Mesendoderm (in vitro differentiated cells): ENCODE data around the gene TMEM72.

Experiments
- DNase-seq: peaks from one replicate; pipeline ENCODE4 v3.0.0; 2013
- H2AK5ac ChIP-seq: 2 replicates; pipeline ENCODE4 v1.6.1; 2013; ENCODE audit warnings: low read length, inconsistent platforms
- H2BK120ac ChIP-seq: 2 replicates; pipeline ENCODE4 v1.6.1; 2013; ENCODE audit warnings: low read depth, mild to moderate bottlenecking, low read length, moderate library complexity, mixed read lengths
- H2BK15ac ChIP-seq: replicated peaks from 2 replicates; pipeline ENCODE4 v1.6.1; 2013; ENCODE audit warnings: low read depth, mild to moderate bottlenecking, moderate library complexity
- H2BK5ac ChIP-seq: 2 replicates; pipeline ENCODE4 v1.6.1; 2013; ENCODE audit warnings: low read length, inconsistent platforms
- H3K18ac ChIP-seq: 2 replicates; pipeline ENCODE4 v1.6.1; 2013; ENCODE audit warnings: mild to moderate bottlenecking, low read length, mixed read lengths
- H3K23ac ChIP-seq: one replicate; pipeline ENCODE4 v1.6.1; 2013; ENCODE audit warnings: low read length
- H3K27ac ChIP-seq: 2 replicates; pipeline ENCODE4 v1.5.1; 2013; ENCODE audit warnings: low read depth, mild to moderate bottlenecking, inconsistent platforms, low read length, moderate library complexity
- H3K27me3 ChIP-seq: 2 replicates; pipeline ENCODE4 v1.6.1; 2013; ENCODE audit warnings: low read length, control low read depth, mild to moderate bottlenecking, inconsistent platforms; ENCODE audit not compliant: insufficient read depth, poor library complexity
- H3K36me3 ChIP-seq: 2 replicates; pipeline ENCODE4 v1.6.1; 2013; ENCODE audit warnings: low read length, inconsistent platforms; ENCODE audit not compliant: control insufficient read depth, insufficient read depth
- H3K4ac ChIP-seq: one replicate; pipeline ENCODE4 v1.6.1; 2013; ENCODE audit warnings: low read depth, mild to moderate bottlenecking, low read length, moderate library complexity
- H3K4me1 ChIP-seq: 2 replicates; pipeline ENCODE4 v1.6.1; 2013; ENCODE audit warnings: low read depth, low read length, inconsistent platforms; ENCODE audit not compliant: control insufficient read depth
- H3K4me2 ChIP-seq: 2 replicates; pipeline ENCODE4 v1.6.1; 2013; ENCODE audit warnings: low read length
- H3K4me3 ChIP-seq: 2 replicates; pipeline ENCODE4 v1.5.1; 2013; ENCODE audit warnings: mild to moderate bottlenecking, low read length
- H3K56ac ChIP-seq: one replicate; pipeline ENCODE4 v1.6.1; 2013; ENCODE audit warnings: low read length
- H3K79me1 ChIP-seq: 2 replicates; pipeline ENCODE4 v1.6.1; 2013; ENCODE audit warnings: low read length, inconsistent platforms
- H3K79me2 ChIP-seq: 2 replicates; pipeline ENCODE4 v1.6.1; 2013; ENCODE audit warnings: mild to moderate bottlenecking, low read length; ENCODE audit not compliant: control insufficient read depth, insufficient read depth
- H3K9ac ChIP-seq: 2 replicates; pipeline ENCODE4 v1.6.1; 2013; ENCODE audit warnings: low read length, inconsistent platforms
- H4K5ac ChIP-seq: one replicate; pipeline ENCODE4 v1.6.1; 2013; ENCODE audit warnings: low read length
- H4K8ac ChIP-seq: one replicate; pipeline ENCODE4 v1.6.1; 2013; ENCODE audit warnings: low read depth, mild to moderate bottlenecking, control low read depth, low read length, moderate library complexity
- WGBS: extraction: QIAGEN DNeasy Blood & Tissue Kit; methylation state at CpG from one replicate; pipeline ENCODE4 v1.1.7; 2013; ENCODE audit warnings: low lambda C conversion rate, missing lambda C conversion rate; ENCODE audit not compliant: insufficient coverage; ENCODE audit errors: extremely low coverage; 5-methylcytosine and 5-hydroxymethylcytosine counted together

TMEM72 gene

GRCh38 chr10:44908066-44908749 lies 2.9 kb upstream of the TMEM72 start:
- Histone ChIP-seq H3K27ac (no peak overlapping the region), H4K5ac (no peak overlapping the region), H3K56ac (no peak overlapping the region), H3K4ac (no peak overlapping the region), H3K27me3 (no peaks in the 10 kb centered on the region), H3K36me3 (no peaks in the 10 kb centered on the region), H2BK120ac (no peak overlapping the region), H3K23ac (no peak overlapping the region), H3K4me3 (no peak overlapping the region), H2AK5ac (no peak overlapping the region), H3K9ac (no peak overlapping the region), H3K4me1 (peaks cover 3% of the 10 kb centered on the region), H3K79me2 (no peaks in the 10 kb centered on the region), H2BK15ac (no peak overlapping the region), H3K4me2 (no peak overlapping the region), H3K18ac (no peak overlapping the region), H3K79me1 (no peaks in the 10 kb centered on the region), H4K8ac (no peak overlapping the region), H2BK5ac (no peak overlapping the region)
- WGBS: no CpG with 5 or more reads among the region's 10 CpGs
- peak; percentile 64 for DNase-seq

GRCh38 chr10:44908936-44909630 lies 2.1 kb upstream of the TMEM72 start:
- Histone ChIP-seq H3K79me2 (no peaks in the 10 kb centered on the region), H3K79me1 (no peaks in the 10 kb centered on the region), H2AK5ac (no peak overlapping the region), H4K5ac (no peak overlapping the region), H3K4me1 (peaks cover 3% of the 10 kb centered on the region), H3K27ac (no peak overlapping the region), H2BK15ac (no peak overlapping the region), H3K23ac (no peak overlapping the region), H3K4me2 (no peak overlapping the region), H3K18ac (no peak overlapping the region), H2BK120ac (no peak overlapping the region), H3K9ac (no peak overlapping the region), H3K56ac (no peak overlapping the region), H3K4ac (no peak overlapping the region), H3K36me3 (no peaks in the 10 kb centered on the region), H2BK5ac (no peak overlapping the region), H4K8ac (no peak overlapping the region), H3K27me3 (no peaks in the 10 kb centered on the region), H3K4me3 (no peak overlapping the region)
- no CpG with 5 or more reads among the region's 7 CpGs for WGBS
- DNase-seq: no peak

GRCh38 chr10:44909910-44910309 lies 1.2 kb upstream of the TMEM72 start:
- no peaks in the 10 kb centered on the region for H3K79me2 ChIP-seq
- H3K27me3 ChIP-seq: no peaks in the 10 kb centered on the region
- no peak overlapping the region for H3K4me2 ChIP-seq
- no peaks in the 10 kb centered on the region for H3K79me1 ChIP-seq
- no peaks in the 10 kb centered on the region for H3K36me3 ChIP-seq
- no peak overlapping the region for H3K56ac ChIP-seq
- H2BK5ac ChIP-seq: no peak overlapping the region
- no CpG with 5 or more reads among the region's 1 CpG for WGBS
- H3K4me3 ChIP-seq: no peak overlapping the region
- peaks cover 3% of the 10 kb centered on the region for H3K4me1 ChIP-seq
- no peak overlapping the region for H4K8ac ChIP-seq
- no peak overlapping the region for H2BK15ac ChIP-seq
- no peak overlapping the region for H2AK5ac ChIP-seq
- no peak overlapping the region for H4K5ac ChIP-seq
- no peak for DNase-seq
- H3K23ac ChIP-seq: no peak overlapping the region
- H3K27ac ChIP-seq: no peak overlapping the region
- no peak overlapping the region for H3K9ac ChIP-seq
- H2BK120ac ChIP-seq: no peak overlapping the region
- H3K4ac ChIP-seq: no peak overlapping the region
- H3K18ac ChIP-seq: no peak overlapping the region

DNA sequence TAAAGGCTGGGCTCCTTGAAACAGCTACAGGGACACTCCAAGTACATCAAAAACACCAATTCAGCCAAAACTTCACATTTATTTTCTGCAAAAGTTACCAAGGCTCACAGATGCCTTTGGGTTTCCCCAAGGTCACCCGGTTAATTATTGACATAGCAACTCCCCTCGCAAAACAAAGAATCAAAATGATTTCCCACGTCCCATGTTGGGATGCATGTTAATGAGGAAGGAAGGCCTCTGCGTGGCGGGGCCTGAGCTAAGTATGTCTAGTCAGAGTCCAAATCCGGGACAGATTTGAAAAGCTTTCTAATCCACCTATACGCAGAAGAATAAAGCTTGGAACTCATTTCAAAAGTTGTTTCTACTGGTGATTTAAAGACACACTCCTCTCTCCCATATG lies 535 bp upstream of the TMEM72 start:
- H3K27me3 ChIP-seq: no peaks in the 10 kb centered on the region
- H3K4me1 ChIP-seq: peaks cover 3% of the 10 kb centered on the region
- no peaks in the 10 kb centered on the region for H3K79me1 ChIP-seq
- H3K4ac ChIP-seq: no peak overlapping the region
- H3K4me3 ChIP-seq: no peak overlapping the region
- H2BK15ac ChIP-seq: no peak overlapping the region
- H3K36me3 ChIP-seq: no peaks in the 10 kb centered on the region
- H4K5ac ChIP-seq: no peak overlapping the region
- H3K4me2 ChIP-seq: no peak overlapping the region
- H3K27ac ChIP-seq: no peak overlapping the region
- H2AK5ac ChIP-seq: no peak overlapping the region
- no peak overlapping the region for H2BK120ac ChIP-seq
- no peak overlapping the region for H4K8ac ChIP-seq
- H3K79me2 ChIP-seq: no peaks in the 10 kb centered on the region
- no CpG with 5 or more reads among the region's 7 CpGs for WGBS
- DNase-seq: no peak
- no peak overlapping the region for H3K23ac ChIP-seq
- no peak overlapping the region for H2BK5ac ChIP-seq
- no peak overlapping the region for H3K18ac ChIP-seq
- no peak overlapping the region for H3K56ac ChIP-seq
- H3K9ac ChIP-seq: no peak overlapping the region

- H3K56ac ChIP-seq: no peak overlapping the region
- no peak overlapping the region for H4K5ac ChIP-seq
- no peak for DNase-seq
- no peak overlapping the region for H3K9ac ChIP-seq
- H3K4me1 ChIP-seq: peaks cover 3% of the 10 kb centered on the region
- no peak overlapping the region for H2AK5ac ChIP-seq
- H3K4ac ChIP-seq: no peak overlapping the region
- H3K18ac ChIP-seq: no peak overlapping the region
- H3K36me3 ChIP-seq: no peaks in the 10 kb centered on the region
- no peak overlapping the region for H3K4me3 ChIP-seq
- no peak overlapping the region for H2BK5ac ChIP-seq
- no peak overlapping the region for H2BK15ac ChIP-seq
- no CpG with 5 or more reads among the region's 3 CpGs for WGBS
- H2BK120ac ChIP-seq: no peak overlapping the region
- H3K4me2 ChIP-seq: no peak overlapping the region
- no peak overlapping the region for H4K8ac ChIP-seq
- no peaks in the 10 kb centered on the region for H3K27me3 ChIP-seq
- no peaks in the 10 kb centered on the region for H3K79me2 ChIP-seq
- H3K27ac ChIP-seq: no peak overlapping the region
- H3K79me1 ChIP-seq: no peaks in the 10 kb centered on the region
- H3K23ac ChIP-seq: no peak overlapping the region
These were observed 814 bp downstream of the TMEM72 start for GRCh38 chr10:44911951-44912350.
